ENCODE results near the gene NAB1. TPM values are rescaled to one million over a fixed set of nuclear protein-coding genes. Genes with fewer than 3 reads are reported as not detected.

The NAB1 gene
- total RNA-seq, 1 experiment from 2014 or later = 36.9 TPM

DNA sequence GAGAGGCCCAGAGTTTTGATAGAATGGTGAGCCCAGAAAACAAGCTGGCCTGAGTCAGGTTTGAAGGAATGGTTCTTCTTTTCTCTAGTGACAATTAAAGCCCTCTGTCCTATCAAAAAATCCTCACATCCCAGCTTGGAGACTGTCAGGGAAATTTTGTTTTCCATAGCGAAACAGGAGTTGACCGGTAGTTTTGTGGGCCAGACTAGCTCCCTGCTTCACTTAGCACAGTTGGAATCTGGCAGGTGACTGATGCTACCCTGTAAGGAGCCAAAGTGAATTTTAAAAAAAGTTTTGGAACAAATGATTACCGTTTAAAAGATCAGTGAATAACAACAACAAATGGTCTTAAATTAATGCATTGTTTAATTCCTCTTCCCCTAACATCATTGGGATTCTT lies 6.7 kb downstream of the NAB1 start:
- Histone ChIP-seq H3T11ph (ENCODE audit: low read length) (no peak overlapping the region), H3K4me1 (ENCODE audit: insufficient read depth, low read length) (peaks cover 7% of the 10 kb centered on the region), H3K27me3 (ENCODE audit: insufficient read depth, low read length) (no peaks in the 10 kb centered on the region), H3K4ac (ENCODE audit: low read depth, low read length) (no peak overlapping the region), H2BK5ac (ENCODE audit: insufficient read length, low read length) (no peak overlapping the region), H3K9ac (ENCODE audit: extremely low read depth, insufficient read length, low read length) (no peak overlapping the region), H3K9me3 (ENCODE audit: control insufficient read depth, low read depth, low read length) (no peaks in the 10 kb centered on the region), H3K4me2 (ENCODE audit: insufficient read depth, insufficient read length, low read length) (no peak overlapping the region), H4K91ac (ENCODE audit: insufficient read length, low read depth, low read length) (no peak overlapping the region), H2BK120ac (ENCODE audit: low read depth, low read length, poor library complexity, severe bottlenecking) (no peak overlapping the region), H2BK15ac (ENCODE audit: low read depth, low read length) (no peak overlapping the region), H3K23ac (ENCODE audit: insufficient read length, low read depth, low read length) (no peak overlapping the region), H3K56ac (ENCODE audit: insufficient read length, low read depth, low read length) (no peak overlapping the region), H3K79me1 (ENCODE audit: insufficient read depth, low read depth, low read length, poor library complexity, severe bottlenecking) (peaks cover 5% of the 10 kb centered on the region), H2AFZ (ENCODE audit: low read length) (no peak overlapping the region), H2BK20ac (ENCODE audit: low read depth, low read length, poor library complexity, severe bottlenecking) (no peak overlapping the region), H4K8ac (replicated peaks; ENCODE audit: insufficient read length, low read depth, low read length) (no peak overlapping the region), H4K5ac (ENCODE audit: insufficient read length, low read depth, low read length) (no peak overlapping the region), H2BK12ac (ENCODE audit: insufficient read length, low read depth, low read length) (no peak overlapping the region), H3K18ac (ENCODE audit: insufficient read length, low read depth, low read length) (no peak overlapping the region), H2AK5ac (ENCODE audit: insufficient read length, low read length) (no peak overlapping the region), H3K23me2 (ENCODE audit: insufficient read length, low read depth, low read length, poor library complexity, severe bottlenecking) (no peaks in the 10 kb centered on the region), H3K27ac (ENCODE audit: insufficient read length, low read depth, low read length) (no peak overlapping the region), H3K79me2 (ENCODE audit: insufficient read depth, low read length) (peaks cover 7% of the 10 kb centered on the region; the same call in 1 of the 2 replicates), H4K20me1 (ENCODE audit: control insufficient read depth, insufficient read depth, insufficient read length) (no peaks in the 10 kb centered on the region), H3K14ac (ENCODE audit: insufficient read depth, low read length) (no peak overlapping the region)
- no peak for DNase-seq
- TF ChIP-seq, protein P1, sequence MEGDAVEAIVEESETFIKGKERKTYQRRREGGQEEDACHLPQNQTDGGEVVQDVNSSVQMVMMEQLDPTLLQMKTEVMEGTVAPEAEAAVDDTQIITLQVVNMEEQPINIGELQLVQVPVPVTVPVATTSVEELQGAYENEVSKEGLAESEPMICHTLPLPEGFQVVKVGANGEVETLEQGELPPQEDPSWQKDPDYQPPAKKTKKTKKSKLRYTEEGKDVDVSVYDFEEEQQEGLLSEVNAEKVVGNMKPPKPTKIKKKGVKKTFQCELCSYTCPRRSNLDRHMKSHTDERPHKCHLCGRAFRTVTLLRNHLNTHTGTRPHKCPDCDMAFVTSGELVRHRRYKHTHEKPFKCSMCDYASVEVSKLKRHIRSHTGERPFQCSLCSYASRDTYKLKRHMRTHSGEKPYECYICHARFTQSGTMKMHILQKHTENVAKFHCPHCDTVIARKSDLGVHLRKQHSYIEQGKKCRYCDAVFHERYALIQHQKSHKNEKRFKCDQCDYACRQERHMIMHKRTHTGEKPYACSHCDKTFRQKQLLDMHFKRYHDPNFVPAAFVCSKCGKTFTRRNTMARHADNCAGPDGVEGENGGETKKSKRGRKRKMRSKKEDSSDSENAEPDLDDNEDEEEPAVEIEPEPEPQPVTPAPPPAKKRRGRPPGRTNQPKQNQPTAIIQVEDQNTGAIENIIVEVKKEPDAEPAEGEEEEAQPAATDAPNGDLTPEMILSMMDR (conservative IDR thresholded peaks at IDR 0.05) = no peak
- no peak overlapping the region for H3K27ac Mint-ChIP-seq
- H3K4me1 Mint-ChIP-seq = peaks cover 14 to 24% of the 10 kb centered on the region in 2 experiments
- peaks cover 0 to 8% (median 0%) of the 10 kb centered on the region in 3 experiments; a peak in 4 of 7 replicates for H3K36me3 Mint-ChIP-seq (ENCODE audit: insufficient read depth in 1 of 3, low read depth in 3 of 3)
- no CpG with 5 or more reads among the region's 3 CpGs for WGBS (ENCODE audit: extremely low coverage, insufficient read length, low lambda C conversion rate)
- H3K27me3 Mint-ChIP-seq (ENCODE audit: low read depth) = peaks cover under 1% of the 10 kb centered on the region; the same call in 1 of the 2 replicates
- H3K9me3 Mint-ChIP-seq = no peaks in the 10 kb centered on the region
- no peak overlapping the region for H3K4me3 Mint-ChIP-seq
